Mammary epithelial cell (primary cell): ENCODE data around the gene RFC1.

Source experiments
- EZH2 ChIP-seq: IDR thresholded peaks from 2 replicates; pipeline ENCODE4 v1.6.1; 2012; ENCODE audit warnings: low read length, inconsistent platforms, borderline replicate concordance
- TF ChIP-seq, protein P1 (sequence below), 2 donors: IDR thresholded peaks in 1 of 2; conservative IDR thresholded peaks in 1 of 2; 2 replicates each; pipeline ENCODE4 v1.5.1; 2011 to 2012; ENCODE audit warnings: inconsistent platforms in 2 of 2, low read length in 2 of 2, mild to moderate bottlenecking in 2 of 2, control low read depth in 1 of 2, low read depth in 1 of 2; ENCODE audit not compliant: insufficient read depth in 1 of 2; ENCODE audit errors: extremely low read depth in 1 of 2

DNA sequence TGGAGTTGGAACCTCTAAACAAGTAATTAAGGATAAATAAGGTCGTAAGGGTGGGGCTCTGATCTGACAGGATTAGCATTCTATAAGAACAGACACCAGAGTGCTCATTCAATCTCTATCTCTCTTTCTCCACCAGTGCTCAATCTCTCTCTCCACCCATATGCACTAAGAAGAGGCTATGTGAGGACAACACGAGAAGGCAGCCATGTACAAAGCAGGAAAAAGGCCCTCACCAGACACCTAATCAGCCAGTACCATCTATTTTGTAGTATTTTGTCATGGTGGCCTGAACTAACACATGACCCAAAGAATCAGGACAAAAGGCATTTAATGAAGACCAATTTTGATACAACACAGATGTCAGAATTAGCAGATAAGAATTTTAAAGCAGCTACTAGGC is 16.8 kb downstream of the RFC1 start:
- TF ChIP-seq, protein P1, sequence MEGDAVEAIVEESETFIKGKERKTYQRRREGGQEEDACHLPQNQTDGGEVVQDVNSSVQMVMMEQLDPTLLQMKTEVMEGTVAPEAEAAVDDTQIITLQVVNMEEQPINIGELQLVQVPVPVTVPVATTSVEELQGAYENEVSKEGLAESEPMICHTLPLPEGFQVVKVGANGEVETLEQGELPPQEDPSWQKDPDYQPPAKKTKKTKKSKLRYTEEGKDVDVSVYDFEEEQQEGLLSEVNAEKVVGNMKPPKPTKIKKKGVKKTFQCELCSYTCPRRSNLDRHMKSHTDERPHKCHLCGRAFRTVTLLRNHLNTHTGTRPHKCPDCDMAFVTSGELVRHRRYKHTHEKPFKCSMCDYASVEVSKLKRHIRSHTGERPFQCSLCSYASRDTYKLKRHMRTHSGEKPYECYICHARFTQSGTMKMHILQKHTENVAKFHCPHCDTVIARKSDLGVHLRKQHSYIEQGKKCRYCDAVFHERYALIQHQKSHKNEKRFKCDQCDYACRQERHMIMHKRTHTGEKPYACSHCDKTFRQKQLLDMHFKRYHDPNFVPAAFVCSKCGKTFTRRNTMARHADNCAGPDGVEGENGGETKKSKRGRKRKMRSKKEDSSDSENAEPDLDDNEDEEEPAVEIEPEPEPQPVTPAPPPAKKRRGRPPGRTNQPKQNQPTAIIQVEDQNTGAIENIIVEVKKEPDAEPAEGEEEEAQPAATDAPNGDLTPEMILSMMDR (conservative IDR thresholded peaks at IDR 0.05 in 1 of 2, IDR thresholded peaks at IDR 0.05 in 1 of 2; ENCODE audit: extremely low read depth in 1 of 2, insufficient read depth in 1 of 2, low read depth in 1 of 2, low read length in 2 of 2), result no peak
- no peak for TF ChIP-seq EZH2
